Breast epithelium (tissue), 4 donors: ENCODE results near the gene SP100. TPM values are rescaled to one million over a fixed set of nuclear protein-coding genes. Genes with fewer than 3 reads are reported as not detected.

Source experiments
- DNase-seq, 2 donors: peaks; one replicate each; pipeline ENCODE4 v3.0.0-alpha.2; 2019; ENCODE audit warnings: low spot score in 2 of 2
- H3K27ac ChIP-seq, 2 donors: fragments of 200-600 bp; sonication (generic) in 1 of 2; one replicate each; pipeline ENCODE4 v1.5.1; 2016 to 2019; ENCODE audit warnings: mild to moderate bottlenecking in 1 of 2
- H3K27me3 ChIP-seq, 2 donors: fragments of 200-600 bp; sonication (generic) in 1 of 2; one replicate each; pipeline versions ENCODE4 v1.5.1 to v1.6.0; 2017 to 2019; ENCODE audit warnings: control low read depth in 1 of 2, mild to moderate bottlenecking in 1 of 2
- H3K36me3 ChIP-seq: fragments of 200-600 bp; one replicate; pipeline ENCODE4 v1.5.1; 2019
- H3K4me1 ChIP-seq, 2 donors: fragments of 200-600 bp; sonication (generic); one replicate each; pipeline ENCODE4 v1.5.1; 2016 to 2019; ENCODE audit warnings: control low read depth in 1 of 2
- H3K4me3 ChIP-seq, 3 donors: fragments of 200-600 bp; sonication (generic); 1 replicate in 2 of 3; 2 replicates in 1 of 3; pipeline ENCODE4 v1.5.1; 2016 to 2019; ENCODE audit warnings: mild to moderate bottlenecking in 3 of 3, moderate library complexity in 2 of 3
- H3K9me3 ChIP-seq, 2 donors: fragments of 200-600 bp; sonication (generic) in 1 of 2; one replicate each; pipeline ENCODE4 v1.5.1; 2016 to 2019; ENCODE audit warnings: control low read depth in 1 of 2
- POLR2A ChIP-seq: fragments of 450-650 bp; IDR thresholded peaks from one replicate; pipeline ENCODE4 v1.6.1; 2016; ENCODE audit warnings: antibody characterized with exemption, mild to moderate bottlenecking, moderate library complexity
- POLR2AphosphoS5 ChIP-seq, 3 donors: sonication (generic); formaldehyde crosslinking; IDR thresholded peaks; one replicate each; pipeline ENCODE4 v1.6.1; 2017; ENCODE audit warnings: antibody characterized with exemption in 3 of 3
- intact Hi-C: fragments of 100-400 bp; cut with DNase I; formaldehyde crosslinking; loops from one replicate; pipeline ENCODE4 v1.15.1; 2023; ENCODE audit warnings: low total_unique reads
- total RNA-seq, 3 donors: library from RNA; depleted of rRNA; stranded (reverse); fragments of >200 nt; gene quantifications; one replicate each; pipeline ENCODE4 v1.1.0, GENCODE V29; 2016
- TF ChIP-seq, protein P1 (sequence below), 3 donors: fragments of 450-650 bp; IDR thresholded peaks; one replicate each; pipeline ENCODE4 v1.5.1; 2016 to 2017; ENCODE audit warnings: antibody characterized with exemption in 3 of 3, mild to moderate bottlenecking in 3 of 3, moderate library complexity in 3 of 3

Gene SP100
- total RNA-seq, 3 donors from 2014 or later = 128 to 157 (median 152) TPM

- H3K27me3 ChIP-seq = no peaks in the 10 kb centered on the region
- TF ChIP-seq POLR2A (no peak), POLR2AphosphoS5 (IDR thresholded peaks at IDR 0.05) (no peak)
- TF ChIP-seq, protein P1, sequence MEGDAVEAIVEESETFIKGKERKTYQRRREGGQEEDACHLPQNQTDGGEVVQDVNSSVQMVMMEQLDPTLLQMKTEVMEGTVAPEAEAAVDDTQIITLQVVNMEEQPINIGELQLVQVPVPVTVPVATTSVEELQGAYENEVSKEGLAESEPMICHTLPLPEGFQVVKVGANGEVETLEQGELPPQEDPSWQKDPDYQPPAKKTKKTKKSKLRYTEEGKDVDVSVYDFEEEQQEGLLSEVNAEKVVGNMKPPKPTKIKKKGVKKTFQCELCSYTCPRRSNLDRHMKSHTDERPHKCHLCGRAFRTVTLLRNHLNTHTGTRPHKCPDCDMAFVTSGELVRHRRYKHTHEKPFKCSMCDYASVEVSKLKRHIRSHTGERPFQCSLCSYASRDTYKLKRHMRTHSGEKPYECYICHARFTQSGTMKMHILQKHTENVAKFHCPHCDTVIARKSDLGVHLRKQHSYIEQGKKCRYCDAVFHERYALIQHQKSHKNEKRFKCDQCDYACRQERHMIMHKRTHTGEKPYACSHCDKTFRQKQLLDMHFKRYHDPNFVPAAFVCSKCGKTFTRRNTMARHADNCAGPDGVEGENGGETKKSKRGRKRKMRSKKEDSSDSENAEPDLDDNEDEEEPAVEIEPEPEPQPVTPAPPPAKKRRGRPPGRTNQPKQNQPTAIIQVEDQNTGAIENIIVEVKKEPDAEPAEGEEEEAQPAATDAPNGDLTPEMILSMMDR (IDR thresholded peaks at IDR 0.05) = no peak
- intact Hi-C loops = no loop called here
- H3K27ac ChIP-seq = peak overlapping the region in 1 of 2 donors; percentile 94
- DNase-seq = no peak
- peak overlapping the region in 1 of 3 donors; percentile 72 for H3K4me3 ChIP-seq
- H3K4me1 ChIP-seq = peaks cover 0 to 2% of the 10 kb centered on the region in 2 donors
- no peaks in the 10 kb centered on the region for H3K9me3 ChIP-seq
- no peaks in the 10 kb centered on the region for H3K36me3 ChIP-seq
These were observed 5.7 kb upstream of the SP100 start for GRCh38 chr2:230410263-230410662.

- H3K4me3 ChIP-seq = peak overlapping the region; percentile 62 to 77 (median 72)
- no peaks in the 10 kb centered on the region for H3K36me3 ChIP-seq
- peak overlapping the region; percentile 93 to 94 for H3K27ac ChIP-seq
- intact Hi-C loops = no loop called here
- DNase-seq = no peak
- H3K4me1 ChIP-seq = peaks cover 0 to 2% of the 10 kb centered on the region in 2 donors
- TF ChIP-seq, protein P1 (IDR thresholded peaks at IDR 0.05) = no peak
- TF ChIP-seq POLR2AphosphoS5 (IDR thresholded peaks at IDR 0.05) (no peak), POLR2A (no peak)
- no peaks in the 10 kb centered on the region for H3K9me3 ChIP-seq
- no peaks in the 10 kb centered on the region for H3K27me3 ChIP-seq
These were observed 5.0 kb upstream of the SP100 start for GRCh38 chr2:230410861-230411569.

- peak overlapping the region; percentile 62 to 77 (median 72) for H3K4me3 ChIP-seq
- H3K4me1 ChIP-seq = peaks cover 0 to 2% of the 10 kb centered on the region in 2 donors
- H3K9me3 ChIP-seq = no peaks in the 10 kb centered on the region
- intact Hi-C loops = no loop called here
- peak overlapping the region; percentile 93 to 94 for H3K27ac ChIP-seq
- no peaks in the 10 kb centered on the region for H3K36me3 ChIP-seq
- DNase-seq = peak in 1 of 2 donors; percentile 56
- H3K27me3 ChIP-seq = no peaks in the 10 kb centered on the region
- TF ChIP-seq POLR2AphosphoS5 (IDR thresholded peaks at IDR 0.05) (peak in 2 of 3 donors; percentile 50 to 55), POLR2A (no peak)
These were observed 4.2 kb upstream of the SP100 start for GRCh38 chr2:230411570-230412370.

GRCh38 chr2:230412371-230412711, 3.7 kb upstream of the SP100 start:
- H3K27me3 ChIP-seq = no peaks in the 10 kb centered on the region
- TF ChIP-seq POLR2A (no peak), POLR2AphosphoS5 (IDR thresholded peaks at IDR 0.05) (no peak)
- TF ChIP-seq, protein P1 (IDR thresholded peaks at IDR 0.05) = no peak
- no peaks in the 10 kb centered on the region for H3K36me3 ChIP-seq
- peaks cover 0 to 2% of the 10 kb centered on the region in 2 donors for H3K4me1 ChIP-seq
- H3K4me3 ChIP-seq = peak overlapping the region; percentile 62 to 77 (median 72)
- no peak for DNase-seq
- no peaks in the 10 kb centered on the region for H3K9me3 ChIP-seq
- peak overlapping the region; percentile 93 to 94 for H3K27ac ChIP-seq
- intact Hi-C loops = no loop called here

- H3K4me1 ChIP-seq = peaks cover 2 to 5% of the 10 kb centered on the region in 2 donors
- no peak overlapping the region for H3K4me3 ChIP-seq
- TF ChIP-seq, protein P1 (IDR thresholded peaks at IDR 0.05) = no peak
- no peak for TF ChIP-seq POLR2A
- no peak for TF ChIP-seq POLR2AphosphoS5 (IDR thresholded peaks at IDR 0.05)
- H3K36me3 ChIP-seq = no peaks in the 10 kb centered on the region
- no peaks in the 10 kb centered on the region for H3K27me3 ChIP-seq
- intact Hi-C loops = no loop called here
- H3K9me3 ChIP-seq = no peaks in the 10 kb centered on the region
- no peak overlapping the region for H3K27ac ChIP-seq
- DNase-seq = no peak
These were observed 3.2 kb upstream of the SP100 start for GRCh38 chr2:230412846-230413245.
